ENCODE data around the gene PRDM5.
"Not testable (repeated sequence)": the region's sequence is repeated elsewhere in the genome, so short reads cannot be mapped to it uniquely, and the experiment has no call there.

PRDM5 gene

GRCh38 chr4:120671538-120671937 lies 251.0 kb downstream of the PRDM5 start:
- no peak overlapping the region for H3K27ac ChIP-seq
- DNase-seq (ENCODE audit: low spot score): no peak
- CTCF ChIA-PET: no interaction called here
- POLR2A ChIA-PET (ENCODE audit: low non-redundant PET): no interaction called here
- no peak for TF ChIP-seq CTCF (conservative IDR thresholded peaks at IDR 0.05; ENCODE audit: low read depth)

- no peak for DNase-seq (ENCODE audit: low spot score)
- TF ChIP-seq CTCF (conservative IDR thresholded peaks at IDR 0.05; ENCODE audit: low read depth): no peak
- POLR2A ChIA-PET (ENCODE audit: low non-redundant PET): no interaction called here
- H3K27ac ChIP-seq: no peak overlapping the region
- CTCF ChIA-PET: no interaction called here
Measured at GRCh38 chr4:120667102-120667501, 255.4 kb downstream of the PRDM5 start.

- ChIA-PET POLR2A (ENCODE audit: low non-redundant PET) (no interaction called here), CTCF (interaction anchor here (0.7 kb wide), 1 partner anchor 25 kb away, joined by 3 read pairs; no protein-coding TSS in a partner anchor)
- no peak for DNase-seq (ENCODE audit: low spot score)
- no peak overlapping the region for H3K27ac ChIP-seq
- TF ChIP-seq CTCF (conservative IDR thresholded peaks at IDR 0.05; ENCODE audit: low read depth): no peak
Measured at GRCh38 chr4:120664851-120665250, 257.7 kb downstream of the PRDM5 start.

- no peak overlapping the region for H3K27ac ChIP-seq
- ChIA-PET POLR2A (ENCODE audit: low non-redundant PET) (no interaction called here), CTCF (interaction anchor here (0.7 kb wide), 1 partner anchor 464 kb away, joined by 3 read pairs; no protein-coding TSS in a partner anchor)
- no peak for DNase-seq (ENCODE audit: low spot score)
- TF ChIP-seq CTCF (conservative IDR thresholded peaks at IDR 0.05; ENCODE audit: low read depth): no peak
Measured at GRCh38 chr4:120659616-120660170, 262.8 kb downstream of the PRDM5 start.

GRCh38 chr4:120658772-120659171 lies 263.8 kb downstream of the PRDM5 start:
- ChIA-PET POLR2A (ENCODE audit: low non-redundant PET) (no interaction called here), CTCF (no interaction called here)
- TF ChIP-seq CTCF (conservative IDR thresholded peaks at IDR 0.05; ENCODE audit: low read depth): no peak
- DNase-seq (ENCODE audit: low spot score): no peak
- no peak overlapping the region for H3K27ac ChIP-seq

- CTCF ChIA-PET: no interaction called here
- POLR2A ChIA-PET (ENCODE audit: low non-redundant PET): no interaction called here
- TF ChIP-seq CTCF (conservative IDR thresholded peaks at IDR 0.05; ENCODE audit: low read depth): no peak
- H3K27ac ChIP-seq: no peak overlapping the region
- DNase-seq (ENCODE audit: low spot score): no peak
Measured at GRCh38 chr4:120653804-120654573, 268.5 kb downstream of the PRDM5 start.

GRCh38 chr4:120648336-120648735 lies 274.2 kb downstream of the PRDM5 start:
- H3K27ac ChIP-seq; POLR2A ChIA-PET (ENCODE audit: low non-redundant PET); DNase-seq (ENCODE audit: low spot score); CTCF ChIA-PET: not testable (repeated sequence)

All from RWPE1 (cell line).